Measurements from ENCODE around the gene PPP2R2D.
A peak's percentile ranks its signal among the peaks of the same experiment; 100 is the strongest.

Gene PPP2R2D

DNA sequence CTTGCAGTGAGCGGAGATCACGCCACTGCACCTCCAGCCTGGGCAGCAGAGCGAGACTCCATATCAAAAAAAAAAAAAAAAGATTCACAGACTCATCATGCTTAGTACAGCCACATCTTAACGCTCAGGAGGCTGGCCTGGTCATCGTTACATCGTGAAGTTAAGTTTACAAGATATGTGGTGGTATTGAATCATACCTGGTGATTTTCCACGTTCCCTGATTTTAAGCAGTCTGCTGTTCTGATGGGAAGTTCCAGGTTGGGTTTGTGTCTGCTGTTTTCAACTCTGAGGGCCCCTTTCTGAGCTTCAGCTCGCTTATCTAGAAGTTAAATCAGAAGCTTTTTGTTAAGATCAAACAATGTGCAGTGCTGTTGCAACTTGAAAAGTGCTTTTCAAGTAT, 6.9 kb downstream of the PPP2R2D start:
- H3K4me1 ChIP-seq: peaks cover 0 to 28% (median 14%) of the 10 kb centered on the region in 4 donors

DNA sequence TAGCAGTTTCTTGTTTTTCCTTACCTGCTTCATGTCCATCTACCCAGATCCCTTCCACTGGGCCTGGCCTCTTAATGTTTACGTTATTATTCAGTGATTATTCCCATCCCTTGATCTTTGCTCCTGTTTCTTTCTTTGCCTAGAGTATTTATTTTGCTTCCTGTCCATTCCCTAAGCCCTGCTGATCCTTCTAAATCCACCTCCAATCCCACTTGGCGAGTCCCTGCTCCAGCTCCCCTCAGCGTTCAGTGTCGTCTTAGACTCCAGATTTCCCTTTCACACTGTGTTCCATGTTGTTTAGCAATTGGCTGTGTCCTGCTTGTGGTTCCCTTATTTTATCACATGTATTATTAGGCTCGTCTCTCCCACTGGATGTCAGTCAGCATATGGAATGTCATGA, 7.3 kb downstream of the PPP2R2D start:
- H3K4me1 ChIP-seq: peaks cover 0 to 25% (median 10%) of the 10 kb centered on the region in 4 donors

More for the DNA sequence above, 6.9 kb downstream of the PPP2R2D start:
- TF ChIP-seq CTCF (IDR thresholded peaks at IDR 0.05): no peak
- peaks cover 0 to 15% (median 10%) of the 10 kb centered on the region in 3 donors for H3K36me3 ChIP-seq
- DNase-seq: no peak
- H3K4me3 ChIP-seq: no peak overlapping the region
- intact Hi-C loops (cut with DNase I; ENCODE audit: low total_unique reads): loop anchor here (10.0 kb wide), 1 partner anchor 427 kb away; the partner anchor contains the start of gene LRRC27
- no peaks in the 10 kb centered on the region for H3K9me3 ChIP-seq
- H3K27me3 ChIP-seq: no peaks in the 10 kb centered on the region
- H3K27ac ChIP-seq: no peak overlapping the region

GRCh38 chr10:131909014-131909808, 8.4 kb downstream of the PPP2R2D start:
- DNase-seq: peak in 1 of 2 donors; percentile 23
- peaks cover 0 to 21% (median 9%) of the 10 kb centered on the region in 4 donors for H3K4me1 ChIP-seq
- no peak for TF ChIP-seq CTCF (IDR thresholded peaks at IDR 0.05)
- H3K36me3 ChIP-seq: peaks cover 0 to 16% (median 11%) of the 10 kb centered on the region in 3 donors
- no peak overlapping the region for H3K27ac ChIP-seq
- H3K9me3 ChIP-seq: no peaks in the 10 kb centered on the region
- no peak overlapping the region for H3K4me3 ChIP-seq
- no peaks in the 10 kb centered on the region for H3K27me3 ChIP-seq
- intact Hi-C loops (cut with DNase I; ENCODE audit: low total_unique reads): loop anchor here (10.0 kb wide), 1 partner anchor 426 kb away; the partner anchor contains the start of gene LRRC27

More for the DNA sequence above, 7.3 kb downstream of the PPP2R2D start:
- Histone ChIP-seq H3K9me3 (no peaks in the 10 kb centered on the region), H3K36me3 (peaks cover 0 to 16% (median 11%) of the 10 kb centered on the region in 3 donors), H3K27ac (no peak overlapping the region), H3K4me3 (no peak overlapping the region), H3K27me3 (no peaks in the 10 kb centered on the region)
- TF ChIP-seq CTCF (IDR thresholded peaks at IDR 0.05): no peak
- no peak for DNase-seq
- intact Hi-C loops (cut with DNase I; ENCODE audit: low total_unique reads): loop anchor here (10.0 kb wide), 1 partner anchor 427 kb away; the partner anchor contains the start of gene LRRC27

DNA sequence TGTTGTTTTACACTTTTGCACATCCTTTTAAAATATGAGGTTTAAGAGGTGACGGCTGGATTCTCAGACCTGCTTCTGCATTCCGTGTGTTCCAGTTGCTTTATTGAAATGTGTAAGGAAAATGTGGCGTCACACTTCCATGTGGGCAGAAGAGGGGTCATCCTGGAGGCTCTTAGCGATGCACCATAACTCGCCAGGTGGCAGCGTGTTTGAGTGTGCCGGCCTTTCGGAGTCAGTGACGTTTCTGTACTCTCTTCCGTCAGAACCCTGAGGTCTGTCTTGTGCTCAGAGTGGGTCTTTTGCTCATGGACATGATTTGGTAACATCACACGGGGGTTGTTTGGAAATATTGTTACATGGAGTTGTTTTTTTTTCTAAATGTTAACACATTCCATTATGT, 9.1 kb downstream of the PPP2R2D start:
- intact Hi-C loops (cut with DNase I; ENCODE audit: low total_unique reads): loop anchor here (10.0 kb wide), 1 partner anchor 425 kb away; the partner anchor contains the start of gene LRRC27
- no peak overlapping the region for H3K4me3 ChIP-seq
- H3K4me1 ChIP-seq: peaks cover 0 to 14% (median 8%) of the 10 kb centered on the region in 4 donors
- H3K27me3 ChIP-seq: no peaks in the 10 kb centered on the region
- TF ChIP-seq CTCF (IDR thresholded peaks at IDR 0.05): no peak
- H3K27ac ChIP-seq: no peak overlapping the region
- peak in 1 of 2 donors; percentile 17 for DNase-seq
- peaks cover 0 to 16% (median 11%) of the 10 kb centered on the region in 3 donors for H3K36me3 ChIP-seq
- no peaks in the 10 kb centered on the region for H3K9me3 ChIP-seq

GRCh38 chr10:131910663-131911314, 10.0 kb downstream of the PPP2R2D start:
- H3K9me3 ChIP-seq: no peaks in the 10 kb centered on the region
- H3K4me1 ChIP-seq: peaks cover 0 to 6% (median 3%) of the 10 kb centered on the region in 4 donors
- intact Hi-C loops (cut with DNase I; ENCODE audit: low total_unique reads): no loop called here
- peaks cover 0 to 16% (median 11%) of the 10 kb centered on the region in 3 donors for H3K36me3 ChIP-seq
- TF ChIP-seq CTCF (IDR thresholded peaks at IDR 0.05): no peak
- no peak overlapping the region for H3K4me3 ChIP-seq
- no peak overlapping the region for H3K27ac ChIP-seq
- DNase-seq: peak in 1 of 2 donors; percentile 42
- H3K27me3 ChIP-seq: no peaks in the 10 kb centered on the region

Data from tibial artery (tissue), 4 donors.